ENCODE results near the gene GLIS1. TPM values are rescaled to one million over a fixed set of nuclear protein-coding genes. Genes with fewer than 3 reads are reported as not detected.

The GLIS1 gene
- total and polyA plus RNA-seq, 10 of the 15 experiments (the other 5 are each of a cell fraction or from before 2014, with no cell fraction given), result not detected

- ChIA-PET RAD21 (ENCODE audit: unreplicated experiment) (no interaction called here), POLR2A (no interaction called here), SMC1A (ENCODE audit: uncharacterized antibody, unreplicated experiment) (interaction anchor here (1.2 kb wide), 1 partner anchor 10 kb away, joined by 4 read pairs; no protein-coding TSS in a partner anchor), CTCF (no interaction called here)
- H3K9me3 ChIP-seq (replicated peaks; ENCODE audit: control insufficient read depth, insufficient read depth, low read length), result no peaks in the 10 kb centered on the region
- peaks cover 0 to 11% of the 10 kb centered on the region in 2 experiments; a peak in 2 of 4 replicates for H3K27me3 ChIP-seq (replicated peaks in 1 of 2; ENCODE audit: control insufficient read depth in 2 of 2, insufficient read depth in 2 of 2, low read length in 1 of 2)
- intact Hi-C loops (cut with micrococcal nuclease; ENCODE audit: unreplicated experiment) (no loop called here), in situ Hi-C loops (cut with MboI) (no loop called here)
- H3K36me3 ChIP-seq (ENCODE audit: control insufficient read depth in 2 of 2, insufficient read depth in 2 of 2, low read length in 1 of 2), result no peaks in the 10 kb centered on the region
- BruUV-seq (replicated peaks), result no TSS peak
- no peaks in the 10 kb centered on the region for H3K4me1 ChIP-seq (ENCODE audit: control insufficient read depth, insufficient read depth, low read length)
- FAIRE-seq, result no peak
- H3K4me2 ChIP-seq (ENCODE audit: control insufficient read depth, insufficient read depth), result no peak overlapping the region
- 21% methylated on average over 6 of the region's 6 CpGs for WGBS (ENCODE audit: insufficient coverage, insufficient replicate concordance, low lambda C conversion rate, missing lambda C conversion rate)
- H3K27ac ChIP-seq (ENCODE audit: control insufficient read depth, insufficient read depth), result no peak overlapping the region
- no peaks in the 10 kb centered on the region for H4K20me1 ChIP-seq (ENCODE audit: control insufficient read depth, insufficient read depth)
- no peak overlapping the region for H3K4me3 ChIP-seq
- no peaks in the 10 kb centered on the region for H3K79me2 ChIP-seq (ENCODE audit: control insufficient read depth, insufficient read depth, low read length)
- no peak overlapping the region for H3K9ac ChIP-seq (ENCODE audit: control insufficient read depth, insufficient read depth, low read length)
- no peak for TF ChIP-seq PRDM15 (CRISPR knock-in tag; IDR thresholded peaks at IDR 0.05)
- no peak for TF ChIP-seq NR2C1 (IDR thresholded peaks at IDR 0.05)
- no peak for TF ChIP-seq CHD2 (IDR thresholded peaks at IDR 0.05; ENCODE audit: borderline replicate concordance, low read depth, low read length)
- TF ChIP-seq HDAC2 (IDR thresholded peaks at IDR 0.05), result no peak
- no peak overlapping the region for H2AFZ ChIP-seq (ENCODE audit: control insufficient read depth, low read depth, low read length)
- DNase-seq (ENCODE audit: low read depth, low spot score), result no peak
- ATAC-seq, result no peak
These were observed 57.5 kb downstream of the GLIS1 start for GRCh38 chr1:53681351-53681976.

Data from GM12878 (cell line).